ENCODE measurements around the gene TGFB2. TPM values are rescaled to one million over a fixed set of nuclear protein-coding genes. Genes with fewer than 3 reads are reported as not detected.
A peak's percentile ranks its signal among the peaks of the same experiment; 100 is the strongest.

Gene TGFB2
- total RNA-seq, 1 donor from 2014 or later, result 0.44 TPM

DNA sequence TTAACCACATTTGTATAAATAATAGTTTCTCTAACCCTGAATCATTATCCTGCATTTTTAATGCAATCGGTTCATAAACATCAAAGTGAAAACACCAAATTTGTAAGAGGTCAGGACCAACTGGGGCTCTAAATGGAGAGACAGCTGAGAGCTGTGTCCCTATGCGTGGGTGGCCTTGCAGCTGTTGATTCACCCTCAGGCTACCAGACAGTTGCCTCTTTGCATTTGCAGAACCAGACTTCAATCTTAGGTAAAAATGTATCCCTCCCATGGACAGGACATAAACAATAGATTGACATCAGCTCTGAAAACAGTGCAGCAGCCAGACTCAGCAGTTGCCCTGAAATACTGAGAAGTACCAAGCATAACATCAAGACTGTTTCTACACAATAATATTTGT, 8.8 kb upstream of the TGFB2 start:
- no peak for ATAC-seq

DNA sequence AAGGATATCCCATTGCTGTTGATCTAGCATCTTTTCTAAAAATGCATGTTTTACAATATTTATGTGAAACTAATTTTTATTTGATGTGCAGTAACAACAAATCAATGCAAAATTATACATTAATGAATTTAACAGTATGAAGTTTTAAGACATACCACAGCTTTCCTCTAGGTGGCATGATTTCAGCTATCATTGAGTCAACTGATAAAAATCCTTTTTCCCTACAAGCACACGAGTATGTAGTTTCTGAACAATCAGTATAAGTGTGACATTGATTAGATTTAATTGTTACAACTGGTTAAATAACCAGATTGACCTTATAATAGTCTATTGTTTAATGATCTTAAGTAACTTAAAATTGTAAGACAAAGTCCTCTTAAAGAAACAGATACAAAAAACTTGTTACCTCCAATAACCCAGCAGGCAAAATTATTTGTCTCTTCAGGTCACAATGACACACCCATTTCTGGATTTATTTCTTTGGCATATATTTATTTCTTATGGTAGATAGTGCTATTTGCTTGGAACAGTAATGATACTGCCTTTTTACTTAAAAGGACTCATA, 5.8 kb upstream of the TGFB2 start:
- no peak for ATAC-seq

DNA sequence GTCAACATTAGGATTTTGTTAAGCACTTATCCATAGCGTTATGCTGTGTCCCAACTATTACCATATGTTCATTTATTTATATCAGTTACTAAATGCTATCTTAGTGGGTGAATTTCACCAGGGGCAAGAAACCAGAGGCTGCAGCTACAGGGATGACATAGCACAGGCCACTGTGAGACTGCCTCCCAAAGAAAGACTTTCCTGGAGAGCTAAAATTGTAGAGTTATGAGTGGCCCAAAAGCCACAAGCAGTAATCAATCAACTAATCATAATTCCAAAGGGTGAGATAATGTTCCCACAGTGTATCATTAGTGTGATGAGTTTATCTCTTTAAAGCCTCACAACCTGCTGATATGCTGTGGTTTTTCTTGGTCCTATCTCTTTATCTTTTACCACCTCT, 3.8 kb upstream of the TGFB2 start:
- ATAC-seq, result no peak

DNA sequence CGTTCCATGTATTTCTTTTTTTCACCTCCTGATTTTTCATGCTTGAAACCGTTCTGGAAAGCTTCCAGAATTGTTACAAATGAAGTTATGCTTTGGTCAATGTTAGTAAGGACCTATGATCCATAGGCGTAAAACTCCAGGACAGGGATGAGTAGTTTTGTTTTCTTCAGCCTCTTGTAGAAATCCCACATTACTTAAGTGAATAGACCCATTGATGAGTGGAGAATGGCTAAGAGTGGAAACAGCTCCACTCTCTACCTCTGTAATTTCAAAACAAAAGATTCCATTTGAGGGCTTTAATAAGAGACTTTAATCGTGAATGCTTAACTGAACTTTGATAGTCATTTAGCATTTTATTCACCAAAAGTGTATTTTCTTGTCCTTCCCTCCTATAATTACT, 3.0 kb upstream of the TGFB2 start:
- no peak for ATAC-seq

DNA sequence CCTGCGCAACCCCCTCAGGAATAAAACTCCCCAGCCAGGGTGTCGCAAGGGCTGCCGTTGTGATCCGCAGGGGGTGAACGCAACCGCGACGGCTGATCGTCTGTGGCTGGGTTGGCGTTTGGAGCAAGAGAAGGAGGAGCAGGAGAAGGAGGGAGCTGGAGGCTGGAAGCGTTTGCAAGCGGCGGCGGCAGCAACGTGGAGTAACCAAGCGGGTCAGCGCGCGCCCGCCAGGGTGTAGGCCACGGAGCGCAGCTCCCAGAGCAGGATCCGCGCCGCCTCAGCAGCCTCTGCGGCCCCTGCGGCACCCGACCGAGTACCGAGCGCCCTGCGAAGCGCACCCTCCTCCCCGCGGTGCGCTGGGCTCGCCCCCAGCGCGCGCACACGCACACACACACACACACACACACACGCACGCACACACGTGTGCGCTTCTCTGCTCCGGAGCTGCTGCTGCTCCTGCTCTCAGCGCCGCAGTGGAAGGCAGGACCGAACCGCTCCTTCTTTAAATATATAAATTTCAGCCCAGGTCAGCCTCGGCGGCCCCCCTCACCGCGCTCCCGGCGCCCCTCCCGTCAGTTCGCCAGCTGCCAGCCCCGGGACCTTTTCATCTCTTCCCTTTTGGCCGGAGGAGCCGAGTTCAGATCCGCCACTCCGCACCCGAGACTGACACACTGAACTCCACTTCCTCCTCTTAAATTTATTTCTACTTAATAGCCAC, 696 bp downstream of the TGFB2 start:
- peak; percentile 78 for ATAC-seq

GRCh38 chr1:218346391-218347204, 1.5 kb downstream of the TGFB2 start:
- ATAC-seq, result no peak

GRCh38 chr1:218347336-218347722, 2.2 kb downstream of the TGFB2 start:
- no peak for ATAC-seq

DNA sequence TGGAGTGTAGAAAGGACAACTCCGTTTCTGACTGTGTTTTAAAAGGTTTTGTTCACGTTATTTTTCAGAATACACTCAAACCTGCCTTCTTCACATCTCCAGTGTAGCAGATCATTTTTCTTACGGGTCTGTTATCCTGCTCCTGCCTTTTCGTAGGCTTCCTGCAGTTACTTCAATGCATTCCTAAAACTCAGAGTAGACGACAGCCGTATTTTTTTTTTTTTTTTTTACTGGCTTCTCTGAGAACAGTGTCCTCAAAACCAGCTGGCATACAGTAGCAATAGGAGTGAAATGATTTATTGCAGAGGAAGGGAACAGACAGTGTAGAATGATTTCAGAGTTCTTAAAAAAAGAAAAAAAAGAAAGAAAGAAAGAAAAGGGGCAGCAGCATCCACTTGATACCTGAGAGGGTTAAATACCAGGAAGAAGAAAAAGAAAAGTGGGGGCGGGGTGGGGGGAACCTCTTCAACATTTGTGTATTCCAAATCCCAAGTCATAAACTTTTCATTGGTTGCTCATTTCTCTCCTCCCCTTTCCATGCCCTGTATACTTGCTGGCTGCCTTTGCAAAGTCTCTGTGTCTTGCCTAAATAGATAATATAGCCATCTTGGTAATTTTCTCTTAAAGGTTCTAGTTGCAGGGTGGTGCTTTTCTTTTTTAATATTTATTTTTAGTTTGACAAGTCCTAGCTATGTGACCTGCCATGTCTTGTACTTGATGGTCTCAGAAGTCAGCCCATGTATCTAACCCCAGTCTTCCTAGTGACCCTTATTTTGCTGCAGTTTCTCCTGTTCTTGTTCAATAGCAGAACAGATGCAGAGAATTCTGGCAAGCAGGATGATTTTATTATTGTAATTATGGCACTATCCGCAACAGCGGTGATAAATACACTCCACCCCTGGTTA, 2.8 kb downstream of the TGFB2 start:
- no peak for ATAC-seq

DNA sequence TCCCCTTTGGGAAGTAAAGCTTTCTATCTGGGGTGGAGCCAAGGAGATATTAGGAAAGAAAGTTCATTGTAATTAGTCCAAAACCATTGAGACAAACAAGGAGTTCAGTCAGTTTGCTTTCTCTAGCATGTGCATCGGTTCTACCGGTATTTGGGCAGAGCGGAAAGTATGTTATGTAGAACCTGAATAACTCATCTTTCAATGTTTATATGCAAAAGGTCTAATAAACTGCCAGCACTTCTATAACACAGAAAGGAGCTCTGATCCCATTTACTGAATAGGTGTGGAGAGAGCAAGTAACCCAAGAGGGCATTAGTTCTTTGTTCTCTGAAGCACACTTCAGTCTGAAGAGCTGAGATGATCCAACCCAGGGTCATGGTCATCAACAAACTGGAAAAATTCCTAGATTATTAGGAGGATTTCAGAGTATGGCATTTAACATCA, 3.5 kb downstream of the TGFB2 start:
- no peak for ATAC-seq

- ATAC-seq, result no peak
These were observed 4.4 kb downstream of the TGFB2 start for GRCh38 chr1:218349348-218350034.

DNA sequence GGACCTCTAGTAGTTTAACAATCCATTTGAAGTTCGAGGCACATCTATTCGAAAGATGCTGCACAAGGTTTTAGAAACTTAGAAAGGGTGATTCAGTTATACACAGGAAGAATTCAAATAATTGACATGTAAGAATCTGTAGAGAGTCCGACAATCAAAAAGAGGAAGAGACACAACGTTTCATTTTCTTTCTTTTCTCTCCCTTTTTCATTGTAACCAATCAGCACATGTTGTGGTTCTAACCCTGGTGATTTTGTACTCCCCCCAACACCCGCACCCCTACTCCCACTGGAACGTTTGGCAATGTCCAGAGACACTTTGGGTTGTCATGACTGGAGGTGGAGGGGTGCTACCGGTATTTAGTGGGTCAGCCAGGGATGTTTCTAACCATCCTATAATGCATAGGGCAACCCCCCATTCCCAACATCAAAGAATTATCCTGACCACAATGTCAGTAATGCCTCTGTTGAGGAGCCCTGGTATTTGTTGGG, 4.9 kb downstream of the TGFB2 start:
- ATAC-seq, result no peak

DNA sequence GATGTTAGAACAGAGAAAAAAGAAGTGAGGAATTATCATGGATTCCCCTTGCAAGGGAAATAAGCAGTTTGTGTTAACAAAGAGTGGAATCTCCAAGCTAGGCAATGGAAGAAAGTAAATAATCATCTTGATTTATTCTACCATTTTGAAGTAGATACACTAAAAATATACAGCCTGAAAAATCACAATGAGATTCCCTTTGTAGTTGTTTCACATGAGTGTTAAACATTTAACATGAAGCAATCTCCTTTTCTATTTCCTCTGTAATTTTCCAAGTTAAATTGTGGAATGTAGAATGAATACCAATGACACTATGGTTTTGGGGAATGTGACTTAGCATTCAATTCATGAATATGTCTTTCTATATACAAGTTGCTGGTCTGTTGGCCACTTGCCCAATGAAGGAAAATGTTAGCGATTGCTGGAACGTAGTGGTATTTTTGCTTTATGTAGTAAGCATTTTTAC, 5.7 kb downstream of the TGFB2 start:
- no peak for ATAC-seq

DNA sequence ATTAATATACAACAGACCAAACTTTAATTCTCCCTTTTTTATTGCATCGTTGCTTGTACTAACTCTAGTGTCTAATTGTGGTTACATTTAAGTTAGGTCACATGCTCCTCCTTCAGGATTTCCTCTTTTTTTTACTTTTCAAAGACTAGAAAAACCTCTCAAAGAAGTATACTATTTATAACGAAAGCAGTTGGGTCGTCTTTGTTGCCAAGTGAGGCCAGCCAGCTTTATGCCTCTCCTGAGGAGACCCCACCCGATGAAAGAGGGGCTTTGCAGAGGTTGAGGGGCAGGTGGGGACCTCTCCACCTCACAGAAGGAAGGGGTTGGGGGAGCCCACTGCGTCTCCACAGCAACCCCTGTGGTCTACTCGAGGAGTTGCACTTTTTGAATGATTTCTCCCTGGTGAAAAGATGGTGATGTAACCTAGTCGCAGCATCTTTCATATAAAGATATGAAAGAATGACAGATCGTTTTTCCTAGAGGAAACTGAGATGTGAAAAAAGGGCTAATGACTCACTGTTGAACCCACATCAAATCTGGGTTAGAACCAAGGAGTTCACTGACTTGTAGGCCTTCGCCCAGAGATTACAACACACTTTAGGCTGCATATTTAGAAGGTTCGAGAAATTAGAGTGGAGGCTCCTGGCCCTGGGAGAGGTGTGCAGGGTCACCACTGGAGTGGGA, 6.4 kb downstream of the TGFB2 start:
- peak; percentile 20 for ATAC-seq

DNA sequence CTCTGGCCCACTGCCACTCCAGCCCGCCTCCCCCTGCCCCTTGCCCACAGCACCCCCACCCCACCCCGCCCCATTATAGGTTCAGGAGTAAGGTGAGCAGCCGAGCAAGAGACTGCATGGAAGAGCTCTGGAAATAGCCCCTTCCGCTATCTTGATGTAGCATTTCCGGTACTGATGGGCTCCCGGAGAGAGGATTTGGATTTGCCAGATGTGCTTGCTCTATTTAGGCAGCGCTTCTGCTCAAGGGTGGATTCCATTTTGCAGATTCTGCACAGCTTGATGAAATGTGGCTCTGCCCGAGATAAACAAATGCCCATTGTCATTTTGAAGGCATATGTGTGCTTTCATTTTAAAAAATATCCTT, 6.9 kb downstream of the TGFB2 start:
- ATAC-seq, result no peak

- ATAC-seq, result no peak
These were observed 8.5 kb downstream of the TGFB2 start for GRCh38 chr1:218353656-218354055.

DNA sequence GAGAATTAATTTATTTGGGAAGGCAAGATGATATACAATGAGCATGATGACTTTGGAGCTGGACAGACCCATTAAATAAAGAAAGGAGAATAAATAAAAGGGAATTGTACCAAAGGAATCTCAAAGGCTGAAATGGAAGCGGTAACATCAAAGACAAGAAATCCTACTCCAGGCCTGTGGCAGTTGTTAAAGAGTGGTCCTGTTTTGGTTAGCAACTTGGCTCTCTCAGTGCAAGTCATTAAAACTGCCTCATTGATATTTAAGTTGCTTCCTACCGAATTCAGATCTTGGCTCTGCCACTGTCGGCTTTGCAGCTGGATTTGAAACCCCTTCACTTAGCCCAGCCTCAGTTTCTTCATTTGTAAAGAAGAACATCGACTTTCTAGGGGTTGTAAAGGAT, 10.1 kb downstream of the TGFB2 start:
- ATAC-seq, result no peak

DNA sequence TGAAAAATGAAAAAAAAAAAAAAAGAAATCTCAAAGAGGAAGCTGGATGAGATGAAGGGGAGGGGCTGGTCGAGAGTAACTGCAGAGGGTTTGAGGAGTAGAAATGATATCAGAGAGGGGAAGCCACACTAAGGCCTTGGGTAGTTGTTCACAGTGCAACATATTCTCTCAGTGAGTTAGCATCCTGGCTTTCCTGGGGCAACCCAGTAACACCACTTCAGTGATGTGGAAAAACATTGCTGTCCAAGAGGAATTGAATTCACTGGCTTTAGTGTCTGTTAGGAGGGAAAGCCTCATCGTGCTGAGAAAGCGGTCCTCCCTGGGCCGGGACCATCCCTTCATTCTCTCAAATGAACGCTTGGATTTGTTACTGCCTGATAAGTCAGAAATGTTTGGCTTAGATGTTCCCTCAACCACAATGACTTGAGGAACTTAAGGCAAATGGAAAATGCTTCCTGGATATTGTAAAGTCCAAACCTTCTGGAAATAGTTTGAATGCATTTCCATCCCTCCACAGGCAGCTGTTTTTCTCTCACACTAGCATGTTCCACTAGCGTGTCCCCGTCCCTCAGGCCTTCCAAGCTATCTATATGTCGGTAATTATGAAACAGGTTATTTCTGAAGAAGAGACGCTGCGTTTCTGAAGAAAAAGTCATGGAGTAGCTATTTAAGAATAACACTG, 12.2 kb downstream of the TGFB2 start:
- ATAC-seq, result no peak

DNA sequence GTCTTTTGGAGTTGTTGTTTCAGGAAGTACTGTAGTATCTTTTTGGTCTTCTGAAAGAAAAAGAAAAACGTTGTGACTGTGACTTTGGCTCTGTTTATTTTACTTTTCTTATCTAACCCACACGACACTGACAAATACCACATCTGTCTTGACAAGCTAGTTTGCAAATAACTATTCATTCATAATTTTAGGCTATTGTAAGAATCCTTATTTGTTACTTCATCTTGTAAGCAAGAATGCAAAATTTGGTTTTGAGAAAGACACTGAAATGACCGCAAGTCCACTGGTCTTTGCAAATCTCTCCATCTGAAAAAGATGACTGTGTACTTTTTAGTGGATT, 12.7 kb downstream of the TGFB2 start:
- no peak for ATAC-seq

GRCh38 chr1:218361298-218362065, 16.3 kb downstream of the TGFB2 start:
- no peak for ATAC-seq
